CD1c-positive myeloid dendritic cell (primary cell): ENCODE data around the gene ZNF784.

Source experiments
- DNase-seq: peaks from one replicate; pipeline ENCODE4 v3.0.0-alpha.2; 2016; ENCODE audit errors: extremely low spot score

ZNF784 gene

DNA sequence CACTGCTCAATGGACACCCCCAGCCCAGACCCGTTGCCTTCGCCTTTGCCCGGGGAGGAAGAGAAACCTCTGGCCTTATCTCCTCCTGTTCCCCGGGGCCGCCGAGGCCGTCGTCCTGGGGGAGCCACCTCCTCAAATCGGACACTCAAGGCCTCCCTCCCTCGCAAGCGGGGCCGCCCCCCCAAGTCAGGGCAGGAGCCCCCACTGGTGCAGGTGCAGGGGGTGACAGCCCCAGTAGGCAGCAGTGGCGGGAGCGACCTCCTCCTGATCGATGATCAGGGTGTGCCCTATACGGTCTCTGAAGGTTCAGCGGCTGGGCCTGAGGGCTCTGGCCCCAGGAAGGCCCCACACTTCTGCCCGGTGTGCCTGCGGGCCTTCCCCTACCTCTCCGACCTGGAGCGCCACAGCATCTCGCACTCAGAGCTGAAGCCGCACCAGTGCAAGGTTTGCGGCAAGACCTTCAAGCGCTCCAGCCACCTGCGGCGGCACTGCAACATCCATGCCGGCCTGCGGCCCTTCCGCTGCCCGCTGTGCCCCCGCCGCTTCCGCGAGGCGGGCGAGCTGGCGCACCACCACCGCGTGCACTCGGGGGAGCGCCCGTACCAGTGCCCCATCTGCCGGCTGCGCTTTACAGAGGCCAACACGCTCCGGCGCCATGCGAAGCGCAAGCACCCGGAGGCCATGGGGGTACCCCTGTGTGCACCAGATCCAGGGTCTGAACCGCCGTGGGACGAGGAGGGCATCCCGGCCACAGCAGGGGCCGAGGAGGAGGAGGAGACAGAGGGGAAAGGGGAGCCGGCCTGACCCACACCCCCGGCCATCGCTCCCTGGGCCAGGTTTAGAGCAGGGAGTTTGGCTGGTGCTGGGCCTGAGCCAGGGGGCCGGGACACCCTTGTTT, 22.0 kb downstream of the ZNF784 start:
- DNase-seq: no peak

DNA sequence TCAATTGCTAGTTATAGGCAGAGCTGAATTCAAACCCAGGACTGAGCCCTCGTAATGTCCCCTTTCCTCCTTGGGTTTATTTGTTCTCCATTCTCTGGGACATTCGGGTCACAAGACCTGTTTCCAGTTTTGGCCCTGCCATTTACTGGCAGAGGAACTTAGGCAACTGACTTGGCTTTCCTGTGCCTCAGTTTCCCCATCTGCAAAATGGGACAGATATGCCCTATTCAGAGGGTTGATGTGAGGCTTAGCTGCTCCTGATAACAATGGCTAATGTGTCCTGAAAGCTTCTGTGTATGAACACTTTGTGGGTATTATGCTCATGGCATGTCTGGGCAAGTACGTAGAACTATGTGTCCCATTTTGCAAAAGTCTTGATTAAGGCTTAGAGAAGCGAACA, 23.3 kb downstream of the ZNF784 start:
- DNase-seq: no peak

DNA sequence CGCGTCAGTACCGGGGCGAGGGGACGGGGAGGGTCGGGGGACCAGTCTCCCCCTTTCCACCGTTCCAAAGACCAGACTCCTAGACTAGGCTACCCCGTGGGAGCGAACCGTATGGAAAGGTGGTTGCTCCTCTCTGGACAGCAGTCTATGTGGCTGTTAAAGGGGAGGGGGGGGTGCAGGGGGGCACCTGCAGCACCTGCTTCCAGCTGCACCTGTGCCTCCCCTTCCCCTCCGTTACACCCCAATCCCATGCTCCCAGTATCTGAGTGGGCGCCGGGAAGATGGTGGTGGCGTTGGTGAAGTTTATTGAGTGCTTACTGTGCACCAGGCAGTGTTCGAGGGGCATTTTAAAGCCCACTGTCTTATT, 23.7 kb downstream of the ZNF784 start:
- DNase-seq: no peak

DNA sequence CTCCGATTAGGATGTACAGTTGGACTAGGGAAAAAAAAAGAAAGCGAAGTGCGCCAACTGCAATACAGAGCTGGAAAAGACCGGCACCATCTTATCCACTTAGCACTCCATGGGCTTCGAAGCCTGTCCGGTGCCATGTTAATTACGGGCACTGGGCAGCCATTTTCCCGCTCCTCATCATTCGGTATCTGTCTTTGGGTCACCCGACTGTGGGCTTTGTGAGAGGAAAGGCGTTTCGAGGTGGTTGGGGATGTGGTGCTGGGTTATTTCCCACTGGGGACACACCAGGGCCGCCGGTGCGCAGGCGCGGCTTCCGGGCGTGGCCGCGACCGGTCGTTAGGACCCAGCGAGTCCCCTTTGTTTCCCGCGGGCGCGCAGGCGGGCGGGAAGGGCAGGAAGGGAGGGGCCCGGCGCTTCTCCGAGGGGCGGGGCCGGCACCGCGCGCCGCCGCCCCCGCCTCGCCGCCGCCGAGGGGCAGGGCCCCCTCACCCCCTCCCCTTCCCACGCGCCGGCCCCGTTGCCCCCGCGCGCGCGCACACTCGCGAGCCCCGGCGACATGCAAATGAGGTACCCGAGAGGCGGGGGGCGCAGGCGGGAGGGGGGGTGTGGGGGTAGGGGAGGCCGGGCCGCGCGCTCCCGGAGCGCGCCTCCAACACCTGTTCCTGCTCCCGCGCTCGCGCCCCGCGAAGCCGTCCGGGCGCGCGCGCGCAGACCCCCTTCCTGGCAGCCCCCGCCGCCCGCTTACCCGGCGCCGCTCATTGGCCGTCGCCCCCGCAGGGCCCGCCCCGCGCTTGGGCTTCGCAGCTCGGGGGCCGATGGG, 24.3 kb downstream of the ZNF784 start, which contains the start of gene ZNF524:
TSS of gene ZNF524 (plus strand) at position 447 of the 820 bp plus-strand sequence. CDS start 1,825 bp downstream, outside the sequence.
- peak; percentile 89 for DNase-seq

DNA sequence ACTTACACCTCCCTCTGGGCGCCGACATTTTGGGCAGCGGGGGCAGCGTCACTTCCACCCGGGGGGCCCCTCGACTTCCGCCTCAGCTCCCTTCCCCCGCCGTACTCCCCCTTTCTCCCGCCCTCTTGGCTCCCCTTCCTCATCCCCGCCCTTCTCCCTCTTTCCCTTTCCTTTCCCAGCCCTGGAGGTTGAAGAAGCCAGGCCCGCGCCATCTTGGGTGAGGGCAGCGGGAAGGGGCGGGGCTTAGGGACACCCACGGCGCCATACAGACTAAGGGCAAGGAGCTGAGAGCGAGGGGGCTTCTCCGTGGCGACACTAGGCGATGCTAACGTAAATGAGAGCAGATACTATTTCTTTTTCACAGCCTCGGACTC, 24.9 kb downstream of the ZNF784 start, which contains the start of gene FIZ1:
TSS of gene FIZ1 (minus strand) at position 50 of the 374 bp plus-strand sequence. CDS start 1,652 bp downstream, outside the sequence.
- peak; percentile 99 for DNase-seq

DNA sequence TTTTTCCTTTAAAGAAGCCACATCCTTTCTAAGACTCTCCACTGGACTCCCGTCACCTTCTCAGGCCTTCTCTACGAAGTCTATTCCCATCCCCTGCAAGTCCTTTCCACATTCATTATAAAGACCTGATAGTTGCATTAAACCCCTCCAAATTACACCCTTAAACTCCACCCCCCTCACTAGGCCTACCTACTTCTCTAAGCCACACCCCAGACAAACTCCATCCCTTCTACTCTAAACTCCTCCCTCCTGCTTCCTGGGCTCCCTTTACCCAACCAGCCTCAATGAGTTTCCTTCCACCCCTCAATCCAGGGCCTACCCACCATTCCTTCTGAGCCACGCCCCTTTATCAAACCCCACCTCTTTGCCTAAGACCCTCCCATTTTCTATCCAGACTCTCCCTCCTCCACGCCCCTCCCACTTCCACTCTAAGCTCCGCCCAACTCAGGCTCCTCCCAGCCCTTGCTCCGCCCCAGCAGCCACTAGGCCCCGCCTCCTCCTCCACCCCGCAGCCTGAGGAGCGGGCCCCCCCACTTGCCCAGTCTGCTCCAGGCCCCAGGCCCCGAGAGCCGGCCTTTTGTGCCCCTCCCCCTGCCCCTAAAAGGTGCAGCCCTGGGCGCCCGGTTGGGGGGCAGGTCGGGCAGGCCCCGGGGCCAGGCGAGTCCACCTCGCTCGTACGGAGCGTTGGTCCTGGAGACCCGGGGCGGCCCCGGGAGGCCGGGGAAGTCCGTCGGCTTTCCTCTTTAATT, 25.5 kb downstream of the ZNF784 start:
- DNase-seq: peak; percentile 96

DNA sequence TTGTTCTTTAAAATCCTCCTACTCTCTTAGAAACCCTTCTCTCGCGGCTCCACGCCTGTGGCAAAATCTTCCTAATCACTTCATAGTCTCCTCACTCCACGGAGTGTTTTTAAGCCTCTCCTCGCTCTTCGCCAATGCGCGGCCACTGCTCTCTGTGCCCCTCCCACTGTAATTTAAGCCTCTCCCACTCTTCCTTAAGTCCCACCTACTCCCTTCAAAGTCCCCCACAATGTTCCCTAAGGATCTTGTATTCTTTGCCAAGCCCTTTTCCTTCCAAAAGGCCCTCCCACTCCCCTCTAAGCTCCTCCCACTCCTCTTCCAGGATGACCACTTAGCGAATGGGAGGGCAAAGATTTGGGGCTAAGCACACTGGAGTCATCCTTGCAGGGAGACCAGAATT, 26.3 kb downstream of the ZNF784 start:
- DNase-seq: no peak

DNA sequence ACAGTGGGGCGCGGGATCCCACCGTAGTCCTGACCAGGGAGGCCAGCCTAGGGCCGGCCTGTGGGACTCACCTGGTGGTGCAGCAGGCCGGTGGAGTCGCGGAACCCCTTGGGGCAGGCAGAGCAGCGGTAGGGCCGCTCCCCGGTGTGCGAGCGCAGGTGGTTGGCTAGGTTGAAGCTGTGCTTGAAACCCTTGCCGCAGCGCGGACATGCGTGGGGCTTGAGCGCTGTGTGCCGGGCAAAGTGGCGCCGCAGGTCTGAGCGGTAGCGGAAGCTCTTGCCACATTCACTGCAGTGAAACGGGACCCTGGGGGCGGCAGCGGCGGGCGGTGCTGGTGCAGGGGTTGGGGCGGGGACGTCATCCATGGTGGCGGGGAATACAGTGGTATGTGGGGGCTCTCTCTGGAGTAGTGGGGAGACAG, 26.9 kb downstream of the ZNF784 start:
- no peak for DNase-seq

DNA sequence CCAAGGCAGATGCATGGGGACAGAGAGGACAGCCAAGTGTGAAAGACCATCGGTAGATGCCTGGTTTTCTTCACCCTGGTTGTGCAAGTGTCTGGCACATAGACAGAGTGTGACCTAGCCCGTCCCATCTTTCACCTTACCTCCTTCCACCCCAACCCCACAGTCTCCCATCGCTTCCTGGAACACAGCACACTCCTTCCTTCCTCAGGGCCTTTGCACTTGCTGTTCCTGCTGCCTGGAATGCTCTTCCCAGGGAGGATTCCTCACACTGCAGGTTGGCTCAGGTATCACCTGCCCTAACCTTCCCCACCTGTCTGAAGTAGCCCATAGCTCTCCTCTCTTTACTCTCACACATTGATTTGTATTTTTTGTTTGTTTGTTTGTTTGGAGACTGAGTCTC, 28.1 kb downstream of the ZNF784 start:
- DNase-seq: no peak

DNA sequence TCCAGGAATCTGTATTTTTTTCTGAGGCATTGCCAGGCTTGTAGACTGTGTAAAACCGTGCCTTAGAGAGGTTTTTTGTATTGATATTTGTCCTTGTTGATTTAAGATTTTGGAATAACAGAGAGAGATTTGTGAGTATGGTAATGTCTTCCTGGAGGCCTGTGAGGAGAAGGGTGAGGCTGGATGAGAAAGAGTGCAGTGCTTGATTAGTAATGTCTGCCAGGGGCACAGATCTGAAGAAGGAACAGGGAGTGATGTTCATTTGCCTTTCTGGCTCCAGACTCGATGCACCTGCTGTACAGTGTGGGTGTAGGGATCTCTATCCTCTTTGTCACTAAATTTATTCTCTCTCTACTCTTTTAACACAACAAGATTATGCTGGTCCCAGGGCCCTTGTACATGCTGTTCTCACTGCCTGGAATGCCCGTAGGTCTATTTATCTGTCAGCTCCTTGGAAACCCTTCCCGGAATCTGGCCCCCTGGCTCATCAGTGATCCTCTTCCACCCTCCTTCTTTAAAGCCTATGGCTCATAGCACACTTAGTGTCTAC, 29.3 kb downstream of the ZNF784 start:
- no peak for DNase-seq

DNA sequence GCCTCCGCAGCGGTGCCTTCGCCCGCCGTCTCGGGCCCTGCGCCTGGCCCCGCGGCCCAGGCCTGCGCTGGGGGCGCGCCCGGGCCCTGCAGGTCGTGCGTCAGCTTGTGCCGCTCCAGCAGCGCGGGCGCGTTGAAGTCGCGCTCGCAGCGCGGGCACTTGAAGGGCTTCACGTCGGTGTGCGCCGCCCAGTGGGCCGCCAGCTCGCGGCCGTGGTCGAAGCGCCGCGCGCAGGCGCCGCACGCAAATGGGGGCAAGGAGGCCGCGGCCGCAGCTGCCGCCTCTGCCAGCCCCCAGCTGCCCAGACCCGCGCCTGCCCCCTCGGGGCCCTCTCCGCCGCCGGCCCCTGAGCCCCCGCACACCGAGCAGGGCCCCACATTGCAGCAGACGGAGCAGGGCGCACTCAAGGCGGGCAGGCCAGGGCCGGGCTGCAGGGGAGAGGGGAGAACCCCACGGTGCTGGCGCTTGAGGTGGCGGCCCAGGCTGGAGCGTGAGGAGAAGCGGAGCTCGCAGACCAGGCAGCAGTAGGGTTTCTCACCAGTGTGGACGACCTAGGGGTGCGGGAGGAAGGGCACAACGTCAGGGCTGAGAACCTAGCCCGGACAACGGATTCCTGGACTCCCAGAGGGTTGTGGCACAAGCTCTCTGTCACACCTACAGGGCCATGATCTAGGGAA, 31.1 kb downstream of the ZNF784 start:
- no peak for DNase-seq

DNA sequence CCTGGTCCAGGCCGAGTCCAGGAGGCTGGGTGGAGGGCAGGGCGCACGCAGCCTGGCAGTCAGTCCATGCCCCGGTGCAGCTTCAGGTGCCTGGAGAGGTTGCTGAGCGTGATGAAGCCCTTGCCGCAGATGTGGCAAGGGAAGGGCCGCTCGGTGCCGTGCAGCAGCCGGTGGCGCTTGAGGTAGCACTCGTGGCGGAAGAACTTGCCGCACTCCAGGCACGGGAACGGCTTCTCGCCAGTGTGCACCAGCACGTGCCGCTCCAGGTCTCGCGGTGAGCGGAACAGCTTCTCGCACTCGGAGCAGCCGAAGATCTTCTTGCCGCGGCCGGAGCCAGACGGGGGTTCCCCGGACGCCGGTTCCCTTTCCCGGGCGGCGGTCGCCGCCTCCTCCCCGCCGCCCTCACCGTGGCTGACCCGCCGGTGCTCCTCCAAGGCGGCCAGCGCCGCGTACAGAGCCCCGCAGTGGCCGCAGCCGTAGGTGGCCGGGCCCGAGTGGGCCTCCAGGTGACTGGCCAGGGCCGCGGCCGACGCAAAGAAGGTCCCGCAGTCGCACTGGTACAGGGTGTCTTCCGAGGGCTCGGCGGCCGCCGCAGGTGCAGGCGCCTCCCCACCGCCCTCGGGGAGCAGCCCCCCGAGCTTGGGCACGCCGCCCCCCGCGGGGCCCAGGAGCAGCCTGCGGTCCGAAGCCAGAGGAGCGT, 31.8 kb downstream of the ZNF784 start:
- no peak for DNase-seq

DNA sequence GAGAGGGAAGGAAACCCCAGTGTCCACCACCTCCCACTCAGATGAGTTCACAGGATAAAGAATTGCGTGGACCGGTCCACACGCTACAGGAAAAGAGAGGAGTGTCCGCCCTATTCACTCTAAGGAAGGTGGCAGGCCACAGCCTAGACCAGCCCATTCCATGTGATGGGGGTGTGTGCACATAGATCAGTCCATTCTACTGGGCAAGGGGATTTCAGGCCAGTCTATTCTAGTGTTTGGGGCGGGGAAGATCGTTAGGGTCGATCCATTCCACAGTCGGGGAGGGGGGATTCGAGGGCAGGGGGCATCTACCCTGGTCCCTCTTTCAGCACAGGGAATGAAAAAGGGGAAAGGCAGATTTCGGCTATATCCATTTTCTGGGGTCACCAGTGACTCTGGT, 32.8 kb downstream of the ZNF784 start:
- DNase-seq: no peak

DNA sequence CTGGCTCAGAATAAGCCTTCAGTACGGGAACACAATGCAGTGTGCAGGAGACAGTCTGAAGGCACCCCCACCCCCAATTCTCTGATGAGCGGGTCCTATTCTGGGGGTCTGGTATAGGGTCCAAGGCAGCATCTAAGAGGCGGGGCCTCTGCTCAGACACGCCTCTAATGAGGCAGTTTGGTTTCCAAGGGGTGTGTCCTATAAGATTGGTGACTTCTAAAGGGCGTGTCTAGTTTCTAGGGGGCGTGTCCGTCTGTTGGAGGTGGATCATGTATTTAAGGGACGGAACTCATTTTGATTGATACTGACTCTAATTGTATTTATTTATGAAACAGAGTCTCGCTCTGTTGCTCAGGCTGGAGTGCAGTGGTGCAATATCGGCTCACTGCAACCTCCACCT, 33.7 kb downstream of the ZNF784 start:
- DNase-seq: no peak

DNA sequence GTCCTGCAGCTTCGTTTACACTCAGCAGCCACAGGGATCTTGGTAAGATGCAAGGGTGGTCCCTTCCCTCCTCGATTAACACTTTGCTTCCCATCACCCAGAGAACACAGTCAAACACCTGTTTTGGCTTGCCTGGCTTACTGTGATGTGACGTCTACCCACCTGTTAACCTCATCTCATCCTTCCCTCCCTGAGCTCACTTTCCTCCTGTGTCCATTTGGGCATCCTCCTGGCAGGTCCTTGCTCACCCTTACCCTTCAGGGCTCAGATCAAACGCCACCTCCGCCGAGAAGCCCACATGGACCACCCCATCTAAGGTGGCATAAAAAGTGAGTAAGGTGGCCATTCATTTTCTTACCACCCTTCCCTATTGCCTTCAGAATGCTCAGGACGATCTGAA, 34.3 kb downstream of the ZNF784 start:
- DNase-seq: no peak

DNA sequence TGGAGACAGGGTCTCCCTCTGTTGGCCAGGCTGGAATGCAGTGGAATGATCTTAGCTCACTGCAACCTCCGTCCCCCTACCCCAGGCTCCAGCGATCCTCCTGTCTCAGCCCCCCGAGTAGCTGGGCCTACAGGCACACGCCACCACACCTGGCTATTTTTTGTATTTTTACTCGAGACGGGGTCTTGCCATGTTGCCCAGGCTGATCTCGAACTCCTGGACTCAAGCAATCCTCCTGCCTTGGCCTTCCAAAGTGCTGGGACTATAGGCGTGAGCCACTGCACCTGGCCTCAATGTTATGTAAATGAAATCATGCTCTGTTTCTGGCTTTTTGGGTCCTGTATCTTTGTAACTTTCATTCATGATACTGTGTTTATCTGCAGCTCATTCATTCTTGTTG, 35.6 kb downstream of the ZNF784 start:
- no peak for DNase-seq

DNA sequence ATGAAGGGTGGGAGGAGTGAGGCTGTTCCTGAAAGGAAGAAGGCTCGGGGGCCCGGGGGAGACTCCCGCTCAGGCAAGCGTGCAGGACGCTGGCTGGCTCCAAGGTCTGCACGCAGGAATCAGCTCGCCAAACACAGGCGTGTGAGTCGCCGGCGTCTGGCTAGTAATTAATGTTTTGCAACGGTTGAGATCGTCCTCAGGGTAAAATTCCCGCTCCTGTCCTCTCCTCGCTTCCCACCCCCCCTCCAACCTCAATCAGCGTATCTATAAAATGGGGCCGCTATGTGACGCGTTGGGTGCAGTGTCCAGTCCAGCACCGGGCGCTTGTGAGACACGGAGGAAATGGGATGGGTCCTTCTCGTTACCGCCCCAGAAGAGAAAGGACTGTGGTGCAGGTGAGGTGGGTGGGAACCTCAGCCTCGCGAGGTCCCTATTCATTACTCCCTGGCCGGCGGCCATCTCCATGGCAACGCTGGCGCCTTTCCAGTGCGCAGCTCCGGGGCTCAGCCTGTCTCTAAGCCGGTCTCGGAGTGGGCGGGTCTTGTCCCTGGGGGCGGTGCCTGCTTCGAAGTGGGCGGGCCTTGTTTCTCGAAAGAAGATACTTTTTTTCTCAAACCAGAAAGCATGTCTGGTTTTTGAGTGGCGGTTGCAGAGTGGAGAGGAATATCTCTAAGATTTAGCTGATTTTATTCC, 37.2 kb downstream of the ZNF784 start:
- peak; percentile 95 for DNase-seq

DNA sequence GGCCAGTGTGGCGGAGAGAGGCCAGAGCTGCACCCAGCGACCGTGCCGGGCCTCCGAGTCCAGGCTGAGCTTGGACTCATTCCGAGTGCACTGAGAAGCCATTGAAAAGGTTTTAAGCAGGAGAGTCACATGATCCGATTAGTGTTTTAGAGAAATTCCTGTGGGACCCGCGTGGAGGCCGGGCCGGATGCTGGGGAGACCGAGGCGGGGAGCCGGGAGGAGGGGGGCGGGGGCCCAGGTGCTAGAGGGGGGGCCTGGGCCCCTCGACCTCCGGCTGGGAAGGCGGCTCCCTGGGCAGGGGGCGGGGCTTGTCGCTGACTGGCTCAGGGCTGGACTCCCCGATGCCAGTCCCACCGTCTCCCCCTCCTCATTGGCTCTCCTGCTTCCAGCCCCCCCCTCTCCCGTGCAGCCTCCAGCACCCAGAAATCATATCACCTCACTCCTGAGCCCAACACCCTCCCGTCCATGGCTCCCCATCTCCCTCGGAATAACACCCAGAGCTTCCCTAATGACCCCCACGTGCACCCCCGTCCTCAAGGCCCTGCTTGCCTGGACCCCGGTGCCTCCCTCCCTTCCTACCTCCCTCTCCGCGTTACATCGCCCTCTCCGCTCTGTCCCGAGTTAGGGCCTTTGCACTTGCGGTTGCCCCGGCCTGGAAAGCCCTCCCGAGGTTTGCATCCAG, 38.6 kb downstream of the ZNF784 start:
- no peak for DNase-seq

DNA sequence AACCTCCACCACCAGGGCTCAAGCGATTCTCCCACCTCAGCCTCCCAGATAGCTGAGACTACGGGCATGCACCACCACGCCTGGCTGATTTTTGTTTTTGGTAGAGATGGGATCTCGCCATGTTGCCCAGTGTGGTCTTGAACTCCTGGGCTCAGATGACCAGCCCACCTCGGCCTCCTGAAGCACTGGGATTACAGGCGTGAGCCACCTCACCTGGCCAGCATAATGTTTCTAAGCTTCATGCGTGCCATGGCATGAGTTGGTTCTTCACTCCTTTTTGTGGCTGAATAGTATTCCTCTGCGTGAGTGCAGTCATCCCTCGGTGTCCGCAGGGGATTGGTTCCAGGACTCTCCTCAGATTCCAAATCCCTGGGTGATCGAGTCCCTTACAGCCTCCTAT, 39.5 kb downstream of the ZNF784 start:
- no peak for DNase-seq
